Endothelial cell of umbilical vein (primary cell): Measurements from ENCODE around the gene MAGI3. TPM values are rescaled to one million over a fixed set of nuclear protein-coding genes. Genes with fewer than 3 reads are reported as not detected.

Source experiments
- BruUV-seq: library from RNA; stranded (reverse); fragments of 400-500 nt; replicated peaks from 2 replicates; lab custom pipeline; 2021; lab: Mats Ljungman, UMichigan
- CTCF ChIA-PET: fragments of 300-600, 350-600 bp; sonication (Branson Sonifier 250); formaldehyde crosslinking; loops from one replicate; lab custom pipeline; 2021; ENCODE audit warnings: antibody characterized with exemption, inconsistent platforms; lab: Charles Lee
- POLR2A ChIA-PET: fragments of 300-600, 350-600 bp; sonication (Branson Sonifier 250); formaldehyde crosslinking; loops from one replicate; lab custom pipeline; 2021; ENCODE audit warnings: antibody characterized with exemption, inconsistent platforms; lab: Charles Lee
- DNase-seq: peaks from one replicate; pipeline ENCODE4 v3.0.0-alpha.2; 2011; ENCODE audit warnings: low read depth, low spot score
- FAIRE-seq: peaks from 2 replicates; lab custom pipeline; 2011; peaks lifted over from hg19 to GRCh38; lab: Jason Lieb, UNC
- H2AFZ ChIP-seq: 2 replicates; pipeline ENCODE4 v1.6.0; 2012; ENCODE audit warnings: low read depth, low read length, control low read depth, inconsistent platforms
- H3K27ac ChIP-seq: 2 replicates; pipeline ENCODE4 v1.5.1; 2011; ENCODE audit warnings: low read depth, mild to moderate bottlenecking, control low read depth, low read length, moderate library complexity; ENCODE audit not compliant: insufficient read depth
- H3K27me3 ChIP-seq, 2 experiments: 2 replicates each; pipeline versions ENCODE4 v1.6.0 to v1.6.1; 2011; ENCODE audit warnings: low read length in 2 of 2, mixed read lengths in 1 of 2; ENCODE audit not compliant: control insufficient read depth in 2 of 2, insufficient read depth in 2 of 2
- H3K36me3 ChIP-seq, 2 experiments: 2 replicates in 1 of 2; 3 replicates in 1 of 2; pipeline ENCODE4 v1.5.1; 2011; ENCODE audit warnings: low read length in 2 of 2, mild to moderate bottlenecking in 1 of 2, moderate library complexity in 1 of 2; ENCODE audit not compliant: control insufficient read depth in 2 of 2, insufficient read depth in 2 of 2; ENCODE audit errors: extremely low read depth in 1 of 2
- H3K4me1 ChIP-seq: 3 replicates; pipeline ENCODE4 v1.5.1; 2011; ENCODE audit warnings: mild to moderate bottlenecking, low read length; ENCODE audit not compliant: control insufficient read depth, insufficient read depth; ENCODE audit errors: extremely low read depth
- H3K4me2 ChIP-seq: 2 replicates; pipeline ENCODE4 v1.6.1; 2011; ENCODE audit warnings: low read length, control low read depth, mixed read lengths; ENCODE audit not compliant: insufficient read depth
- H3K4me3 ChIP-seq, 3 experiments: fragments of 200-600 bp in 1 of 3; sonication (generic), shearing (Covaris generic) in 1 of 3; replicated peaks in 1 of 3; 2 replicates each; pipeline ENCODE4 v1.5.1; 2011 to 2016; ENCODE audit warnings: control low read depth in 3 of 3, low read length in 3 of 3, mild to moderate bottlenecking in 2 of 3, inconsistent platforms in 1 of 3, low read depth in 1 of 3, moderate library complexity in 1 of 3; ENCODE audit not compliant: insufficient read depth in 1 of 3
- H3K79me2 ChIP-seq: 2 replicates; pipeline ENCODE4 v1.6.0; 2012; ENCODE audit warnings: low read length, inconsistent platforms; ENCODE audit not compliant: control insufficient read depth, insufficient read depth
- H3K9ac ChIP-seq: replicated peaks from 2 replicates; pipeline ENCODE3; 2011; ENCODE audit warnings: low read length, control low read depth; ENCODE audit not compliant: insufficient read depth; ENCODE audit errors: extremely low read depth
- H3K9me1 ChIP-seq: replicated peaks from 3 replicates; pipeline ENCODE4 v1.6.0; 2011; ENCODE audit warnings: mild to moderate bottlenecking, low read length; ENCODE audit not compliant: control insufficient read depth, insufficient read depth; ENCODE audit errors: extremely low read depth
- H3K9me3 ChIP-seq: replicated peaks from 2 replicates; pipeline ENCODE4 v1.5.1; 2012; ENCODE audit warnings: low read length, inconsistent platforms; ENCODE audit not compliant: control insufficient read depth, insufficient read depth
- H4K20me1 ChIP-seq: replicated peaks from 2 replicates; pipeline ENCODE3; 2011; ENCODE audit warnings: mild to moderate bottlenecking, low read length; ENCODE audit not compliant: control insufficient read depth, insufficient read depth; ENCODE audit errors: extremely low read depth
- EZH2 ChIP-seq: IDR thresholded peaks from 2 replicates; pipeline ENCODE4 v1.6.1; 2012; ENCODE audit warnings: borderline replicate concordance, low read depth, mild to moderate bottlenecking, moderate library complexity, low read length, inconsistent platforms; ENCODE audit not compliant: severe bottlenecking
- GATA2 ChIP-seq: IDR thresholded peaks from 2 replicates; pipeline ENCODE4 v1.7.0; 2011; ENCODE audit warnings: low read depth, mild to moderate bottlenecking, moderate library complexity, mixed read lengths, low read length; ENCODE audit not compliant: insufficient read length, insufficient read depth
- JUN ChIP-seq: IDR thresholded peaks from 2 replicates; pipeline ENCODE4 v1.6.1; 2011; ENCODE audit warnings: borderline replicate concordance, low read depth; ENCODE audit not compliant: insufficient read length, insufficient read depth
- MAX ChIP-seq: IDR thresholded peaks from 2 replicates; pipeline ENCODE4 v1.6.1; 2011; ENCODE audit not compliant: insufficient read depth, insufficient read length
- dilution Hi-C: fragments of 300-500 bp; cut with MboI; formaldehyde crosslinking; loops from one replicate; pipeline ENCODE4 v1.15.0; 2019; ENCODE audit warnings: low sequenced_read_pairs; ENCODE audit not compliant: extremely low pct_ligation_motif_present
- intact Hi-C: fragments of 100-400 bp; cut with micrococcal nuclease; formaldehyde crosslinking; loops from one replicate; pipeline ENCODE4 v1.10.0; 2022
- polyA plus RNA-seq, 4 experiments: library from polyadenylated mRNA; depleted of rRNA in 3 of 4; stranded (reverse) in 3 of 4; unstranded in 1 of 4; fragments of >200 nt; gene quantifications; 2 replicates each; pipeline versions ENCODE4 v1.2.1 to v1.2.3, GENCODE V29; 2011 to 2012; ENCODE audit warnings: missing spikeins in 1 of 4
- total RNA-seq: library from RNA; stranded (reverse); gene quantifications from 2 replicates; pipeline ENCODE4 v1.2.3, GENCODE V29; 2021

The MAGI3 gene
- total and polyA plus RNA-seq, 2 donors (not counting 3 experiments of a cell fraction or from before 2014, with no cell fraction given), result 2.8 to 16.1 TPM

- CTCF ChIA-PET, result no interaction called here
- H3K27ac ChIP-seq, result no peak overlapping the region
- H3K9me1 ChIP-seq, result no peaks in the 10 kb centered on the region
- no peaks in the 10 kb centered on the region for H3K79me2 ChIP-seq
- H3K36me3 ChIP-seq, result no peaks in the 10 kb centered on the region
- no TSS peak for BruUV-seq
- H3K4me1 ChIP-seq, result no peaks in the 10 kb centered on the region
- H3K4me2 ChIP-seq, result no peak overlapping the region
- H3K9ac ChIP-seq, result no peak overlapping the region
- intact Hi-C loops, result loop anchor here (5.0 kb wide), 1 partner anchor 308 kb away; no protein-coding TSS in a partner anchor
- no peak for TF ChIP-seq MAX
- no peak for TF ChIP-seq EZH2
- no peak for TF ChIP-seq GATA2
- TF ChIP-seq JUN, result no peak
- dilution Hi-C loops, result no loop called here
- POLR2A ChIA-PET, result no interaction called here
- DNase-seq, result no peak
- peaks cover 0 to 4% of the 10 kb centered on the region in 2 experiments for H3K27me3 ChIP-seq
- no peak overlapping the region for H3K4me3 ChIP-seq
- no peak overlapping the region for H2AFZ ChIP-seq
- no peaks in the 10 kb centered on the region for H4K20me1 ChIP-seq
- no peaks in the 10 kb centered on the region for H3K9me3 ChIP-seq
- no peak for FAIRE-seq
Observed at GRCh38 chr1:113369699-113370098, 20.6 kb upstream of the MAGI3 start.

GRCh38 chr1:113370868-113371267, 19.4 kb upstream of the MAGI3 start:
- Histone ChIP-seq H3K4me2 (no peak overlapping the region), H3K9me1 (no peaks in the 10 kb centered on the region), H4K20me1 (no peaks in the 10 kb centered on the region), H3K4me1 (no peaks in the 10 kb centered on the region), H3K9ac (no peak overlapping the region), H3K27ac (no peak overlapping the region), H3K27me3 (peaks cover 0 to 5% of the 10 kb centered on the region in 2 experiments), H3K9me3 (no peaks in the 10 kb centered on the region), H3K79me2 (no peaks in the 10 kb centered on the region), H3K36me3 (no peaks in the 10 kb centered on the region), H2AFZ (no peak overlapping the region), H3K4me3 (no peak overlapping the region)
- POLR2A ChIA-PET, result no interaction called here
- no TSS peak for BruUV-seq
- CTCF ChIA-PET, result no interaction called here
- FAIRE-seq (no peak), DNase-seq (no peak)
- dilution Hi-C loops, result no loop called here
- intact Hi-C loops, result loop anchor here (5.0 kb wide), 1 partner anchor 306 kb away; no protein-coding TSS in a partner anchor
- TF ChIP-seq MAX (no peak), EZH2 (no peak)
